IMR-90 (cell line): ENCODE measurements around the gene SYNPR. TPM values are rescaled to one million over a fixed set of nuclear protein-coding genes. Genes with fewer than 3 reads are reported as not detected.

Experiments used
- ATAC-seq: fragments of 200-7000 bp; cut with Tn5 transposase; 2 replicates; pipeline ENCODE4 v1.9.1; 2020; ENCODE audit warnings: low read depth, mild to moderate bottlenecking, moderate library complexity
- BruUV-seq: library from RNA; stranded (reverse); fragments of 400-500 nt; replicated peaks from 2 replicates; lab custom pipeline; 2021; lab: Mats Ljungman, UMichigan
- CTCF ChIA-PET: fragments of 300-600 bp; formaldehyde crosslinking; extraction: SDS; loops from one replicate; lab custom pipeline; 2021; ENCODE audit warnings: antibody characterized with exemption; lab: Yijun Ruan, JAX
- POLR2A ChIA-PET: fragments of 300-600 bp; sonication (Branson Sonifier 250); formaldehyde crosslinking; loops from one replicate; lab custom pipeline; 2022; ENCODE audit warnings: antibody characterized with exemption; ENCODE audit not compliant: unreplicated experiment; lab: Charles Lee
- DNase-seq: peaks from one replicate; pipeline ENCODE4 v3.0.0; 2013
- H2AFZ ChIP-seq: replicated peaks from 2 replicates; pipeline ENCODE3; 2013; ENCODE audit warnings: low read length, mild to moderate bottlenecking; ENCODE audit not compliant: poor library complexity
- H2AK5ac ChIP-seq: 2 replicates; pipeline ENCODE4 v1.6.1; 2013; ENCODE audit warnings: low read depth, low read length, inconsistent platforms
- H2AK9ac ChIP-seq: replicated peaks from 2 replicates; pipeline ENCODE3; 2013; ENCODE audit warnings: mild to moderate bottlenecking, low read depth, low read length, moderate library complexity; ENCODE audit not compliant: poor library complexity
- H2BK120ac ChIP-seq: 2 replicates; pipeline ENCODE4 v1.6.1; 2013; ENCODE audit warnings: low read depth, low read length, inconsistent platforms
- H2BK15ac ChIP-seq: 3 replicates; pipeline ENCODE4 v1.6.1; 2013; ENCODE audit warnings: low read depth, low read length, inconsistent platforms
- H2BK20ac ChIP-seq: 2 replicates; pipeline ENCODE4 v1.6.1; 2013; ENCODE audit warnings: low read depth, mild to moderate bottlenecking, inconsistent platforms, low read length, moderate library complexity
- H2BK5ac ChIP-seq: 2 replicates; pipeline ENCODE4 v1.6.1; 2013; ENCODE audit warnings: mild to moderate bottlenecking, low read depth, low read length, inconsistent platforms; ENCODE audit not compliant: poor library complexity, severe bottlenecking
- H3K14ac ChIP-seq: replicated peaks from 2 replicates; pipeline ENCODE4 v1.6.1; 2013; ENCODE audit warnings: low read depth, low read length, inconsistent platforms
- H3K18ac ChIP-seq: 2 replicates; pipeline ENCODE4 v1.6.1; 2013; ENCODE audit warnings: low read depth, low read length, control low read depth
- H3K23ac ChIP-seq: 2 replicates; pipeline ENCODE4 v1.6.1; 2013; ENCODE audit warnings: low read depth, low read length, inconsistent platforms
- H3K27ac ChIP-seq: 2 replicates; pipeline ENCODE4 v1.5.1; 2013; ENCODE audit warnings: mild to moderate bottlenecking, control low read depth, low read length; ENCODE audit not compliant: insufficient read depth
- H3K27me3 ChIP-seq: 2 replicates; pipeline ENCODE4 v1.6.1; 2013; ENCODE audit warnings: low read length; ENCODE audit not compliant: control insufficient read depth, insufficient read depth
- H3K36me3 ChIP-seq: 2 replicates; pipeline ENCODE4 v1.6.1; 2013; ENCODE audit warnings: low read length, mixed read lengths; ENCODE audit not compliant: control insufficient read depth, insufficient read depth
- H3K4ac ChIP-seq: 2 replicates; pipeline ENCODE4 v1.6.1; 2013; ENCODE audit warnings: low read depth, low read length, inconsistent platforms
- H3K4me1 ChIP-seq: 2 replicates; pipeline ENCODE4 v1.6.1; 2013; ENCODE audit warnings: low read length, mixed read lengths; ENCODE audit not compliant: control insufficient read depth, insufficient read depth
- H3K4me2 ChIP-seq: 2 replicates; pipeline ENCODE4 v1.6.1; 2013; ENCODE audit warnings: low read depth, mild to moderate bottlenecking, control low read depth, low read length, moderate library complexity
- H3K4me3 ChIP-seq: 2 replicates; pipeline ENCODE4 v1.5.1; 2013; ENCODE audit warnings: low read depth, mild to moderate bottlenecking, control low read depth, low read length, moderate library complexity; ENCODE audit not compliant: insufficient read depth
- H3K56ac ChIP-seq: 2 replicates; pipeline ENCODE4 v1.6.1; 2013; ENCODE audit warnings: low read length, inconsistent platforms; ENCODE audit not compliant: insufficient read depth; ENCODE audit errors: extremely low read depth
- H3K79me1 ChIP-seq, 2 experiments: 2 replicates each; pipeline ENCODE4 v1.6.1; 2013; ENCODE audit warnings: low read length in 2 of 2, inconsistent platforms in 1 of 2, low read depth in 1 of 2
- H3K9ac ChIP-seq: 2 replicates; pipeline ENCODE4 v1.6.1; 2013; ENCODE audit warnings: low read depth, low read length, control low read depth
- H3K9me1 ChIP-seq: 2 replicates; pipeline ENCODE4 v1.6.1; 2013; ENCODE audit warnings: low read length, inconsistent platforms; ENCODE audit not compliant: insufficient read depth
- H3K9me3 ChIP-seq: 2 replicates; pipeline ENCODE4 v1.6.1; 2013; ENCODE audit warnings: low read length; ENCODE audit not compliant: control insufficient read depth, insufficient read depth
- H4K20me1 ChIP-seq: 2 replicates; pipeline ENCODE4 v1.6.1; 2013; ENCODE audit warnings: low read length, inconsistent platforms; ENCODE audit not compliant: insufficient read depth
- H4K5ac ChIP-seq: 2 replicates; pipeline ENCODE4 v1.6.1; 2013; ENCODE audit warnings: mild to moderate bottlenecking, low read depth, low read length, control low read depth
- H4K8ac ChIP-seq, 2 experiments: 2 replicates each; pipeline ENCODE4 v1.6.1; 2013; ENCODE audit warnings: low read depth in 2 of 2, low read length in 2 of 2, control low read depth in 1 of 2, inconsistent platforms in 1 of 2
- H4K91ac ChIP-seq: 2 replicates; pipeline ENCODE4 v1.6.1; 2013; ENCODE audit warnings: low read depth, low read length, inconsistent platforms; ENCODE audit not compliant: insufficient read depth
- CTCF ChIP-seq: conservative IDR thresholded peaks from 2 replicates; pipeline ENCODE4 v1.5.1; 2012; ENCODE audit warnings: mild to moderate bottlenecking, low read depth, low read length, improper control_type of control experiment
- ELK1 ChIP-seq: fragments of 150-350 bp; IDR thresholded peaks from 2 replicates; pipeline ENCODE4 v1.6.1; 2016; ENCODE audit warnings: low read depth, mild to moderate bottlenecking, low read length, moderate library complexity, borderline replicate concordance
- MAFK ChIP-seq: IDR thresholded peaks from 2 replicates; pipeline ENCODE4 v1.6.1; 2012; ENCODE audit warnings: low read depth, low read length, improper control_type of control experiment
- MAZ ChIP-seq: IDR thresholded peaks from 2 replicates; pipeline ENCODE4 v1.6.1; 2012; ENCODE audit warnings: low read depth, mild to moderate bottlenecking, low read length, improper control_type of control experiment, moderate library complexity, borderline replicate concordance
- MXI1 ChIP-seq: IDR thresholded peaks from 2 replicates; pipeline ENCODE4 v1.6.1; 2012; ENCODE audit warnings: low read depth, mild to moderate bottlenecking, low read length, moderate library complexity, borderline replicate concordance
- NFE2L2 ChIP-seq: fragments of 150-350 bp; IDR thresholded peaks from 2 replicates; pipeline ENCODE4 v1.6.1; 2016; ENCODE audit warnings: low read depth, mild to moderate bottlenecking, low read length
- SMC3 ChIP-seq: fragments of 150-350 bp; IDR thresholded peaks from 2 replicates; pipeline ENCODE4 v1.6.1; 2016; ENCODE audit warnings: low read depth, mild to moderate bottlenecking, antibody characterized with exemption, low read length, moderate library complexity
- WGBS, 2 experiments: methylation state at CpG; one replicate each; pipeline versions ENCODE4 v1.1.5 to v1.1.7; 2013; ENCODE audit warnings: missing lambda C conversion rate in 2 of 2; ENCODE audit not compliant: insufficient read length in 1 of 2; ENCODE audit errors: extremely low coverage in 2 of 2; 5-methylcytosine and 5-hydroxymethylcytosine counted together
- dilution Hi-C: fragments of 300-500 bp; cut with HindIII; formaldehyde crosslinking; loops from one replicate; pipeline ENCODE4 v1.14.3; 2018; ENCODE audit warnings: low sequenced_read_pairs; ENCODE audit not compliant: unreplicated experiment
- in situ Hi-C: fragments of 300-500 bp; cut with MboI; formaldehyde crosslinking; loops from 3 replicates; pipeline ENCODE4 v1.14.3; 2019; ENCODE audit warnings: low sequenced_read_pairs, inconsistent platforms, mixed read lengths
- intact Hi-C: fragments of 100-400 bp; cut with micrococcal nuclease; formaldehyde crosslinking; loops from 2 replicates; pipeline ENCODE4 v1.10.0; 2022
- polyA plus RNA-seq, 3 experiments: library from polyadenylated mRNA; depleted of rRNA; stranded (reverse); fragments of >200 nt; gene quantifications; 2 replicates each; pipeline ENCODE4 v1.2.3, GENCODE V29; 2012; ENCODE audit warnings: low replicate concordance in 1 of 3
- total RNA-seq: library from RNA; depleted of rRNA; stranded (reverse); fragments of >200 nt; gene quantifications from 2 replicates; pipeline ENCODE4 v1.2.3, GENCODE V29; 2012

The SYNPR gene
- total and polyA plus RNA-seq, 2 of the 4 experiments (the other 2 are of a cell fraction), result not detected

GRCh38 chr3:63559884-63560283, 281.8 kb downstream of the SYNPR start:
- no peak for DNase-seq
- no TSS peak for BruUV-seq
- Histone ChIP-seq H3K18ac (no peak overlapping the region), H3K23ac (no peak overlapping the region), H2AK5ac (no peak overlapping the region), H3K4me1 (no peaks in the 10 kb centered on the region), H2BK5ac (no peak overlapping the region), H3K4ac (no peak overlapping the region), H3K27me3 (no peaks in the 10 kb centered on the region), H3K27ac (no peak overlapping the region), H2AFZ (no peak overlapping the region), H2AK9ac (no peak overlapping the region), H2BK20ac (no peak overlapping the region), H4K91ac (no peak overlapping the region), H4K5ac (no peak overlapping the region), H2BK120ac (no peak overlapping the region), H4K8ac (no peak overlapping the region), H3K14ac (no peak overlapping the region), H3K9me1 (no peaks in the 10 kb centered on the region), H3K9ac (no peak overlapping the region), H4K20me1 (no peaks in the 10 kb centered on the region), H3K9me3 (no peaks in the 10 kb centered on the region), H3K36me3 (no peaks in the 10 kb centered on the region), H3K79me1 (no peaks in the 10 kb centered on the region), H3K4me3 (no peak overlapping the region), H3K4me2 (no peak overlapping the region), H2BK15ac (no peak overlapping the region), H3K56ac (no peak overlapping the region)
- WGBS, 2 experiments, result no CpG with 5 or more reads among the region's 2 CpGs
- dilution Hi-C loops, result no loop called here
- intact Hi-C loops, result loop anchor here (10.0 kb wide), 1 partner anchor 225 kb away; no protein-coding TSS in a partner anchor
- CTCF ChIA-PET, result no interaction called here
- POLR2A ChIA-PET, result no interaction called here
- in situ Hi-C loops, result no loop called here
- no peak for ATAC-seq
- no peak for TF ChIP-seq MAZ
- TF ChIP-seq SMC3, result no peak
- TF ChIP-seq NFE2L2, result no peak
- TF ChIP-seq CTCF, result no peak
- no peak for TF ChIP-seq MXI1
- TF ChIP-seq MAFK, result no peak
- no peak for TF ChIP-seq ELK1
